Measurements from ENCODE around the gene KRT36.

Gene KRT36

GRCh38 chr17:41498276-41498675 is 8.6 kb upstream of the KRT36 start:
- H3K4me1 ChIP-seq (ENCODE audit: control insufficient read depth, insufficient read depth, low read length), result peaks cover 35% of the 10 kb centered on the region
- no peak overlapping the region for H3K4me3 ChIP-seq (ENCODE audit: low read depth, low read length)
- no peak overlapping the region for H3K27ac ChIP-seq (ENCODE audit: low read depth, low read length)
- H3K9ac ChIP-seq (ENCODE audit: low read length), result no peak overlapping the region
- H3K27me3 ChIP-seq (ENCODE audit: control insufficient read depth, insufficient read depth, low read length), result no peaks in the 10 kb centered on the region
- no peaks in the 10 kb centered on the region for H3K36me3 ChIP-seq (ENCODE audit: control insufficient read depth, insufficient read depth, low read length)
- H3K9me3 ChIP-seq (ENCODE audit: control insufficient read depth, insufficient read depth, low read depth, low read length), result no peaks in the 10 kb centered on the region

- Histone ChIP-seq H3K27me3 (ENCODE audit: control insufficient read depth, insufficient read depth, low read length) (no peaks in the 10 kb centered on the region), H3K4me3 (ENCODE audit: low read depth, low read length) (no peak overlapping the region), H3K9me3 (ENCODE audit: control insufficient read depth, insufficient read depth, low read depth, low read length) (no peaks in the 10 kb centered on the region), H3K36me3 (ENCODE audit: control insufficient read depth, insufficient read depth, low read length) (no peaks in the 10 kb centered on the region), H3K9ac (ENCODE audit: low read length) (no peak overlapping the region), H3K4me1 (ENCODE audit: control insufficient read depth, insufficient read depth, low read length) (peaks cover 35% of the 10 kb centered on the region), H3K27ac (ENCODE audit: low read depth, low read length) (no peak overlapping the region)
Observed at GRCh38 chr17:41496803-41497484, 7.2 kb upstream of the KRT36 start.

GRCh38 chr17:41494524-41494923 is 4.8 kb upstream of the KRT36 start:
- H3K27ac ChIP-seq (ENCODE audit: low read depth, low read length), result no peak overlapping the region
- H3K27me3 ChIP-seq (ENCODE audit: control insufficient read depth, insufficient read depth, low read length), result no peaks in the 10 kb centered on the region
- no peaks in the 10 kb centered on the region for H3K9me3 ChIP-seq (ENCODE audit: control insufficient read depth, insufficient read depth, low read depth, low read length)
- peaks cover 17% of the 10 kb centered on the region; the same call in 1 of the 2 replicates for H3K4me1 ChIP-seq (ENCODE audit: control insufficient read depth, insufficient read depth, low read length)
- H3K36me3 ChIP-seq (ENCODE audit: control insufficient read depth, insufficient read depth, low read length), result no peaks in the 10 kb centered on the region
- no peak overlapping the region for H3K4me3 ChIP-seq (ENCODE audit: low read depth, low read length)
- H3K9ac ChIP-seq (ENCODE audit: low read length), result no peak overlapping the region

- H3K27me3 ChIP-seq (ENCODE audit: control insufficient read depth, insufficient read depth, low read length), result no peaks in the 10 kb centered on the region
- no peak overlapping the region for H3K4me3 ChIP-seq (ENCODE audit: low read depth, low read length)
- H3K9me3 ChIP-seq (ENCODE audit: control insufficient read depth, insufficient read depth, low read depth, low read length), result no peaks in the 10 kb centered on the region
- no peaks in the 10 kb centered on the region for H3K36me3 ChIP-seq (ENCODE audit: control insufficient read depth, insufficient read depth, low read length)
- H3K4me1 ChIP-seq (ENCODE audit: control insufficient read depth, insufficient read depth, low read length), result peaks cover 9% of the 10 kb centered on the region; the same call in 1 of the 2 replicates
- no peak overlapping the region for H3K27ac ChIP-seq (ENCODE audit: low read depth, low read length)
- H3K9ac ChIP-seq (ENCODE audit: low read length), result no peak overlapping the region
Observed at GRCh38 chr17:41492771-41493170, 3.1 kb upstream of the KRT36 start.

- Histone ChIP-seq H3K9ac (ENCODE audit: low read length) (no peak overlapping the region), H3K4me3 (ENCODE audit: low read depth, low read length) (no peak overlapping the region), H3K9me3 (ENCODE audit: control insufficient read depth, insufficient read depth, low read depth, low read length) (no peaks in the 10 kb centered on the region), H3K27me3 (ENCODE audit: control insufficient read depth, insufficient read depth, low read length) (peaks cover 3% of the 10 kb centered on the region), H3K36me3 (ENCODE audit: control insufficient read depth, insufficient read depth, low read length) (no peaks in the 10 kb centered on the region), H3K27ac (ENCODE audit: low read depth, low read length) (no peak overlapping the region), H3K4me1 (ENCODE audit: control insufficient read depth, insufficient read depth, low read length) (peaks cover 9% of the 10 kb centered on the region; the same call in 1 of the 2 replicates)
Observed at GRCh38 chr17:41492351-41492750, 2.6 kb upstream of the KRT36 start.

- H3K4me1 ChIP-seq (ENCODE audit: control insufficient read depth, insufficient read depth, low read length), result peaks cover 1% of the 10 kb centered on the region; the same call in 1 of the 2 replicates
- no peak overlapping the region for H3K27ac ChIP-seq (ENCODE audit: low read depth, low read length)
- no peaks in the 10 kb centered on the region for H3K36me3 ChIP-seq (ENCODE audit: control insufficient read depth, insufficient read depth, low read length)
- no peak overlapping the region for H3K9ac ChIP-seq (ENCODE audit: low read length)
- H3K9me3 ChIP-seq (ENCODE audit: control insufficient read depth, insufficient read depth, low read depth, low read length), result no peaks in the 10 kb centered on the region
- peaks cover 6% of the 10 kb centered on the region for H3K27me3 ChIP-seq (ENCODE audit: control insufficient read depth, insufficient read depth, low read length)
- H3K4me3 ChIP-seq (ENCODE audit: low read depth, low read length), result no peak overlapping the region
Observed at GRCh38 chr17:41491476-41491875, 1.8 kb upstream of the KRT36 start.

GRCh38 chr17:41490000-41490990 is 585 bp upstream of the KRT36 start:
- Histone ChIP-seq H3K27me3 (ENCODE audit: control insufficient read depth, insufficient read depth, low read length) (peaks cover 9% of the 10 kb centered on the region), H3K4me3 (ENCODE audit: low read depth, low read length) (no peak overlapping the region), H3K36me3 (ENCODE audit: control insufficient read depth, insufficient read depth, low read length) (no peaks in the 10 kb centered on the region), H3K9me3 (ENCODE audit: control insufficient read depth, insufficient read depth, low read depth, low read length) (no peaks in the 10 kb centered on the region), H3K9ac (ENCODE audit: low read length) (no peak overlapping the region), H3K4me1 (ENCODE audit: control insufficient read depth, insufficient read depth, low read length) (no peaks in the 10 kb centered on the region; the same call in 1 of the 2 replicates), H3K27ac (ENCODE audit: low read depth, low read length) (no peak overlapping the region)

- no peak overlapping the region for H3K4me3 ChIP-seq (ENCODE audit: low read depth, low read length)
- no peak overlapping the region for H3K9ac ChIP-seq (ENCODE audit: low read length)
- H3K9me3 ChIP-seq (ENCODE audit: control insufficient read depth, insufficient read depth, low read depth, low read length), result no peaks in the 10 kb centered on the region
- no peak overlapping the region for H3K27ac ChIP-seq (ENCODE audit: low read depth, low read length)
- no peaks in the 10 kb centered on the region for H3K4me1 ChIP-seq (ENCODE audit: control insufficient read depth, insufficient read depth, low read length)
- H3K36me3 ChIP-seq (ENCODE audit: control insufficient read depth, insufficient read depth, low read length), result no peaks in the 10 kb centered on the region
- H3K27me3 ChIP-seq (ENCODE audit: control insufficient read depth, insufficient read depth, low read length), result peaks cover 9% of the 10 kb centered on the region
Observed at GRCh38 chr17:41486809-41487530, 2.7 kb downstream of the KRT36 start.

GRCh38 chr17:41486316-41486715 is 3.4 kb downstream of the KRT36 start:
- no peak overlapping the region for H3K27ac ChIP-seq (ENCODE audit: low read depth, low read length)
- H3K9ac ChIP-seq (ENCODE audit: low read length), result no peak overlapping the region
- H3K27me3 ChIP-seq (ENCODE audit: control insufficient read depth, insufficient read depth, low read length), result peaks cover 9% of the 10 kb centered on the region
- no peaks in the 10 kb centered on the region for H3K36me3 ChIP-seq (ENCODE audit: control insufficient read depth, insufficient read depth, low read length)
- H3K9me3 ChIP-seq (ENCODE audit: control insufficient read depth, insufficient read depth, low read depth, low read length), result no peaks in the 10 kb centered on the region
- H3K4me1 ChIP-seq (ENCODE audit: control insufficient read depth, insufficient read depth, low read length), result no peaks in the 10 kb centered on the region
- no peak overlapping the region for H3K4me3 ChIP-seq (ENCODE audit: low read depth, low read length)

- no peaks in the 10 kb centered on the region for H3K9me3 ChIP-seq (ENCODE audit: control insufficient read depth, insufficient read depth, low read depth, low read length)
- no peaks in the 10 kb centered on the region for H3K4me1 ChIP-seq (ENCODE audit: control insufficient read depth, insufficient read depth, low read length)
- no peaks in the 10 kb centered on the region for H3K36me3 ChIP-seq (ENCODE audit: control insufficient read depth, insufficient read depth, low read length)
- peaks cover 9% of the 10 kb centered on the region for H3K27me3 ChIP-seq (ENCODE audit: control insufficient read depth, insufficient read depth, low read length)
- H3K4me3 ChIP-seq (ENCODE audit: low read depth, low read length), result no peak overlapping the region
- H3K9ac ChIP-seq (ENCODE audit: low read length), result no peak overlapping the region
- no peak overlapping the region for H3K27ac ChIP-seq (ENCODE audit: low read depth, low read length)
Observed at GRCh38 chr17:41484920-41485904, 4.5 kb downstream of the KRT36 start.
